BLaER1 treated with 17β-estradiol and CSF1 and Interleukin-3, amounts not matched to agents 10 nM and 100 nM (cell line): ENCODE data around the gene SHCBP1.

ENCODE experiments used
- H3K27ac ChIP-seq, 11 experiments: shearing (Covaris generic); formaldehyde crosslinking; 2 replicates each; pipeline ENCODE4 v1.8.1; 2022
- H3K27me3 ChIP-seq, 11 experiments: shearing (Covaris generic); formaldehyde crosslinking; 2 replicates each; pipeline ENCODE4 v1.8.1; 2022
- H3K36me3 ChIP-seq, 11 experiments: shearing (Covaris generic); formaldehyde crosslinking; 2 replicates each; pipeline ENCODE4 v1.8.1; 2022
- H3K4me1 ChIP-seq, 10 experiments: shearing (Covaris generic); formaldehyde crosslinking; 2 replicates each; pipeline ENCODE4 v1.8.1; 2022
- H3K4me2 ChIP-seq, 11 experiments: shearing (Covaris generic); formaldehyde crosslinking; 2 replicates each; pipeline ENCODE4 v1.8.1; 2022
- H3K4me3 ChIP-seq, 10 experiments: shearing (Covaris generic); formaldehyde crosslinking; 2 replicates each; pipeline ENCODE4 v1.8.1; 2022
- H3K9ac ChIP-seq, 11 experiments: shearing (Covaris generic); formaldehyde crosslinking; 2 replicates each; pipeline ENCODE4 v1.8.1; 2022
- H3K9me3 ChIP-seq, 11 experiments: shearing (Covaris generic); formaldehyde crosslinking; replicated peaks in 1 of 11; 2 replicates each; pipeline ENCODE4 v1.8.1; 2022
- H4K20me1 ChIP-seq, 11 experiments: shearing (Covaris generic); formaldehyde crosslinking; 2 replicates each; pipeline ENCODE4 v1.8.1; 2022
- Cebpa-rat ChIP-seq, 11 experiments: shearing (Covaris generic); IDR thresholded peaks; 2 replicates each; pipeline ENCODE4 v1.8.1; 2022

The SHCBP1 gene

GRCh38 chr16:46591257-46591656 lies 29.9 kb downstream of the SHCBP1 start:
- H3K27ac ChIP-seq, result no peak overlapping the region
- TF ChIP-seq Cebpa-rat (IDR thresholded peaks at IDR 0.05), result no peak
- no peaks in the 10 kb centered on the region for H3K27me3 ChIP-seq
- no peak overlapping the region for H3K4me2 ChIP-seq
- no peak overlapping the region for H3K4me3 ChIP-seq
- no peak overlapping the region for H3K9ac ChIP-seq
- H3K9me3 ChIP-seq, result peaks cover 15 to 47% (median 43%) of the 10 kb centered on the region in 11 experiments
- H3K36me3 ChIP-seq, result peaks cover 28 to 89% (median 83%) of the 10 kb centered on the region in 11 experiments
- H3K4me1 ChIP-seq, result no peaks in the 10 kb centered on the region
- no peaks in the 10 kb centered on the region for H4K20me1 ChIP-seq

- no peaks in the 10 kb centered on the region for H3K4me1 ChIP-seq
- H3K9me3 ChIP-seq, result peaks cover 23 to 49% (median 43%) of the 10 kb centered on the region in 11 experiments
- H3K27me3 ChIP-seq, result no peaks in the 10 kb centered on the region
- TF ChIP-seq Cebpa-rat (IDR thresholded peaks at IDR 0.05), result no peak
- peaks cover 47 to 91% (median 84%) of the 10 kb centered on the region in 11 experiments for H3K36me3 ChIP-seq
- no peak overlapping the region for H3K27ac ChIP-seq
- H4K20me1 ChIP-seq, result no peaks in the 10 kb centered on the region
- no peak overlapping the region for H3K9ac ChIP-seq
- H3K4me3 ChIP-seq, result peak overlapping the region in 1 of 10 experiments; percentile 36; a peak in 2 of 20 replicates
- no peak overlapping the region for H3K4me2 ChIP-seq
These were observed 35.1 kb downstream of the SHCBP1 start for GRCh38 chr16:46586011-46586577.

- no peaks in the 10 kb centered on the region for H3K4me1 ChIP-seq
- no peak overlapping the region for H3K4me3 ChIP-seq
- H3K4me2 ChIP-seq, result no peak overlapping the region
- H3K27ac ChIP-seq, result no peak overlapping the region
- H3K36me3 ChIP-seq, result peaks cover 54 to 93% (median 83%) of the 10 kb centered on the region in 11 experiments
- no peaks in the 10 kb centered on the region for H4K20me1 ChIP-seq
- H3K27me3 ChIP-seq, result no peaks in the 10 kb centered on the region
- H3K9ac ChIP-seq, result no peak overlapping the region
- no peak for TF ChIP-seq Cebpa-rat (IDR thresholded peaks at IDR 0.05)
- H3K9me3 ChIP-seq, result peaks cover 22 to 30% (median 27%) of the 10 kb centered on the region in 11 experiments
These were observed 38.1 kb downstream of the SHCBP1 start for GRCh38 chr16:46583036-46583435.

- TF ChIP-seq Cebpa-rat (IDR thresholded peaks at IDR 0.05), result no peak
- H3K36me3 ChIP-seq, result peaks cover 54 to 91% (median 82%) of the 10 kb centered on the region in 11 experiments
These were observed 38.9 kb downstream of the SHCBP1 start for GRCh38 chr16:46582313-46582712.

GRCh38 chr16:46577988-46578579 lies 43.1 kb downstream of the SHCBP1 start:
- Histone ChIP-seq H3K27me3 (no peaks in the 10 kb centered on the region), H3K4me1 (peaks cover 0 to 11% (median 0%) of the 10 kb centered on the region in 10 experiments; a peak in 9 of 20 replicates), H3K27ac (no peak overlapping the region), H3K9me3 (peaks cover 0 to 5% (median 0%) of the 10 kb centered on the region in 11 experiments; a peak in 3 of 22 replicates), H3K4me3 (no peak overlapping the region), H4K20me1 (no peaks in the 10 kb centered on the region), H3K36me3 (peaks cover 26 to 58% (median 47%) of the 10 kb centered on the region in 11 experiments), H3K9ac (no peak overlapping the region), H3K4me2 (no peak overlapping the region)
- TF ChIP-seq Cebpa-rat (IDR thresholded peaks at IDR 0.05), result no peak

More at GRCh38 chr16:46582313-46582712, 38.9 kb downstream of the SHCBP1 start:
- H4K20me1 ChIP-seq, result no peaks in the 10 kb centered on the region
- no peak overlapping the region for H3K9ac ChIP-seq
- H3K4me3 ChIP-seq, result no peak overlapping the region
- no peaks in the 10 kb centered on the region for H3K4me1 ChIP-seq
- H3K9me3 ChIP-seq, result peaks cover 18 to 23% (median 20%) of the 10 kb centered on the region in 11 experiments
- H3K27ac ChIP-seq, result no peak overlapping the region
- no peaks in the 10 kb centered on the region for H3K27me3 ChIP-seq
- H3K4me2 ChIP-seq, result no peak overlapping the region

- Histone ChIP-seq H3K27ac (peak overlapping the region in 2 of 11 experiments; percentile 35 to 41; a peak in 4 of 22 replicates), H3K4me2 (peak overlapping the region in 5 of 11 experiments; percentile 33 to 60 (median 48); a peak in 7 of 22 replicates), H3K4me3 (no peak overlapping the region), H4K20me1 (no peaks in the 10 kb centered on the region), H3K9ac (no peak overlapping the region), H3K9me3 (peaks cover 0 to 22% (median 18%) of the 10 kb centered on the region in 11 experiments; a peak in 9 of 22 replicates), H3K27me3 (no peaks in the 10 kb centered on the region), H3K36me3 (peaks cover 0 to 19% (median 9%) of the 10 kb centered on the region in 11 experiments; a peak in 12 of 22 replicates), H3K4me1 (peaks cover 0 to 14% (median 0%) of the 10 kb centered on the region in 10 experiments; a peak in 9 of 20 replicates)
- no peak for TF ChIP-seq Cebpa-rat (IDR thresholded peaks at IDR 0.05)
These were observed 47.4 kb downstream of the SHCBP1 start for GRCh38 chr16:46573834-46574159.

- Histone ChIP-seq H3K4me3 (no peak overlapping the region), H4K20me1 (no peaks in the 10 kb centered on the region), H3K4me2 (peak overlapping the region in 5 of 11 experiments; percentile 33 to 60 (median 48); a peak in 8 of 22 replicates), H3K27me3 (no peaks in the 10 kb centered on the region), H3K9me3 (peaks cover 0 to 23% (median 20%) of the 10 kb centered on the region in 11 experiments; a peak in 9 of 22 replicates), H3K27ac (peak overlapping the region in 2 of 11 experiments; percentile 35 to 41; a peak in 4 of 22 replicates), H3K4me1 (peaks cover 0 to 14% (median 0%) of the 10 kb centered on the region in 10 experiments; a peak in 9 of 20 replicates), H3K9ac (no peak overlapping the region), H3K36me3 (peaks cover 0 to 19% (median 7%) of the 10 kb centered on the region in 11 experiments; a peak in 10 of 22 replicates)
- no peak for TF ChIP-seq Cebpa-rat (IDR thresholded peaks at IDR 0.05)
These were observed 48.0 kb downstream of the SHCBP1 start for GRCh38 chr16:46573008-46573833.

- Histone ChIP-seq H3K27me3 (no peaks in the 10 kb centered on the region), H3K9ac (no peak overlapping the region), H3K4me3 (no peak overlapping the region), H3K36me3 (no peaks in the 10 kb centered on the region), H3K27ac (no peak overlapping the region), H3K4me2 (no peak overlapping the region), H3K9me3 (peaks cover 0 to 23% (median 20%) of the 10 kb centered on the region in 11 experiments; a peak in 9 of 22 replicates), H4K20me1 (no peaks in the 10 kb centered on the region), H3K4me1 (peaks cover 0 to 14% (median 0%) of the 10 kb centered on the region in 10 experiments; a peak in 9 of 20 replicates)
- TF ChIP-seq Cebpa-rat (IDR thresholded peaks at IDR 0.05), result no peak
These were observed 51.9 kb downstream of the SHCBP1 start for GRCh38 chr16:46569231-46569735.
